GM21390 (cell line): Measurements from ENCODE around the gene PRSS22.

Experiments used
- ATAC-seq: cut with Tn5 transposase; IDR thresholded peaks from one replicate; pipeline ENCODE4 v1.9.1; 2021; ENCODE audit not compliant: unreplicated experiment

The PRSS22 gene

GRCh38 chr16:2829501-2830354 lies 28.2 kb downstream of the PRSS22 start, which contains the start of gene ZG16B:
ZG16B (plus strand) TSS chr16:2830303; CDS start chr16:2830442, 139 bp downstream.
- ATAC-seq, result no peak

- ATAC-seq, result no peak
Observed at GRCh38 chr16:2828876-2829430, 29.0 kb downstream of the PRSS22 start.

GRCh38 chr16:2828521-2828840 lies 29.5 kb downstream of the PRSS22 start:
- no peak for ATAC-seq

- no peak for ATAC-seq
Observed at GRCh38 chr16:2827831-2828520, 30.0 kb downstream of the PRSS22 start.

- no peak for ATAC-seq
Observed at GRCh38 chr16:2827374-2827791, 30.6 kb downstream of the PRSS22 start.

GRCh38 chr16:2826591-2827373 lies 31.2 kb downstream of the PRSS22 start:
- no peak for ATAC-seq

- ATAC-seq, result no peak
Observed at GRCh38 chr16:2825906-2826305, 32.1 kb downstream of the PRSS22 start.

- no peak for ATAC-seq
Observed at GRCh38 chr16:2825049-2825742, 32.8 kb downstream of the PRSS22 start.

- ATAC-seq, result no peak
Observed at GRCh38 chr16:2824626-2825025, 33.3 kb downstream of the PRSS22 start.

GRCh38 chr16:2822496-2822895 lies 35.5 kb downstream of the PRSS22 start:
- ATAC-seq, result no peak

GRCh38 chr16:2822158-2822495 lies 35.8 kb downstream of the PRSS22 start:
- no peak for ATAC-seq

- no peak for ATAC-seq
Observed at GRCh38 chr16:2821487-2822157, 36.3 kb downstream of the PRSS22 start.

- ATAC-seq, result no peak
Observed at GRCh38 chr16:2820836-2821486, 37.0 kb downstream of the PRSS22 start.

GRCh38 chr16:2819939-2820835 lies 37.8 kb downstream of the PRSS22 start:
- no peak for ATAC-seq

GRCh38 chr16:2819179-2819938 lies 38.6 kb downstream of the PRSS22 start:
- no peak for ATAC-seq

- ATAC-seq, result no peak
Observed at GRCh38 chr16:2818272-2818876, 39.6 kb downstream of the PRSS22 start.
